ENCODE results near the gene ADAMTS20. TPM values are rescaled to one million over a fixed set of nuclear protein-coding genes. Genes with fewer than 3 reads are reported as not detected.
"Not testable (repeated sequence)": the region's sequence is repeated elsewhere in the genome, so short reads cannot be mapped to it uniquely, and the experiment has no call there.

ADAMTS20 gene
- polyA plus RNA-seq, 1 experiment = not detected

DNA sequence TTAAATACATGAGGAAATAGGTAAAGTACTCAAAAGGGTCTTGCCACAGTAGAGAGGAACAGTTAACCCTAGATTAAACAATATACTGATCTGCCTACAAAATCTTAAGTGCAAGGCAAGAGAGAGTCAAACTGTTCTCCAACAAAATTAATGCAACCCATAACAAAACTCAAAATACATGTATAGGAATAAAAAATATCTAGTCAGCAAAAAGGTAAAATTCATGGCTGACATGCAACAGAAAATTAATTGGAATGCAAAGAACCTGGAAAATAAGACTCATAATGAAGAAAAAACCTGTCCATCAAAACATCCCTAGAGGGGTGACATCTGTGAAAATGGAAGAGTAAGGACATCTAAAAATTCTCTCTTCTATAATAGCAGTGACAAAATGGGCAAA, 173.6 kb downstream of the ADAMTS20 start:
- Histone ChIP-seq H3K4me3 (ENCODE audit: low read depth, low read length) (no peak overlapping the region), H3K36me3 (ENCODE audit: control insufficient read depth, insufficient read depth, low read length) (no peaks in the 10 kb centered on the region), H3K27me3 (ENCODE audit: control insufficient read depth, insufficient read depth, low read length) (no peaks in the 10 kb centered on the region)
- CTCF ChIA-PET = no interaction called here
- POLR2A ChIA-PET = no interaction called here
- TF ChIP-seq, protein P1, sequence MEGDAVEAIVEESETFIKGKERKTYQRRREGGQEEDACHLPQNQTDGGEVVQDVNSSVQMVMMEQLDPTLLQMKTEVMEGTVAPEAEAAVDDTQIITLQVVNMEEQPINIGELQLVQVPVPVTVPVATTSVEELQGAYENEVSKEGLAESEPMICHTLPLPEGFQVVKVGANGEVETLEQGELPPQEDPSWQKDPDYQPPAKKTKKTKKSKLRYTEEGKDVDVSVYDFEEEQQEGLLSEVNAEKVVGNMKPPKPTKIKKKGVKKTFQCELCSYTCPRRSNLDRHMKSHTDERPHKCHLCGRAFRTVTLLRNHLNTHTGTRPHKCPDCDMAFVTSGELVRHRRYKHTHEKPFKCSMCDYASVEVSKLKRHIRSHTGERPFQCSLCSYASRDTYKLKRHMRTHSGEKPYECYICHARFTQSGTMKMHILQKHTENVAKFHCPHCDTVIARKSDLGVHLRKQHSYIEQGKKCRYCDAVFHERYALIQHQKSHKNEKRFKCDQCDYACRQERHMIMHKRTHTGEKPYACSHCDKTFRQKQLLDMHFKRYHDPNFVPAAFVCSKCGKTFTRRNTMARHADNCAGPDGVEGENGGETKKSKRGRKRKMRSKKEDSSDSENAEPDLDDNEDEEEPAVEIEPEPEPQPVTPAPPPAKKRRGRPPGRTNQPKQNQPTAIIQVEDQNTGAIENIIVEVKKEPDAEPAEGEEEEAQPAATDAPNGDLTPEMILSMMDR (IDR thresholded peaks at IDR 0.05; ENCODE audit: insufficient read depth, low read depth, low read length) = no peak
- DNase-seq (ENCODE audit: low read depth) = no peak

DNA sequence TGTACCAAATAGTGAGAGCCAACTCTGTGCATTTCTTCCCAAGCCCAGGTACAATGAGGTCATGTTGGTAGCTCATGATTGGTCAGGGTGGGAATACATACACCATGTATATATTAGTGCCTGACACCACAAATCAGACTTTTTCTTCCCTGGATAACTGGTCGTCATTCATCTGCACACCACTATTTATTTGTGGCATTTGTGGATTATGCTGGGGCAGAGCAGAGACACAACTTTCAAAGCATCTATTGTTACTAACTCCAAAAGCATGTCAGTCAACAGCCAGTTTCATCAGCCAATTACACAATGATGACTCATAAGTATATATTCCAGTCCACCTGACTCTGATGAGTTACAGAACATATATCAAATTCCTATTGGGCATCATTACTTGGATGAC, 181.7 kb downstream of the ADAMTS20 start:
- H3K36me3 ChIP-seq (ENCODE audit: control insufficient read depth, insufficient read depth, low read length) = no peaks in the 10 kb centered on the region
- no peak overlapping the region for H3K4me3 ChIP-seq (ENCODE audit: low read depth, low read length)
- POLR2A ChIA-PET = no interaction called here
- no peaks in the 10 kb centered on the region for H3K27me3 ChIP-seq (ENCODE audit: control insufficient read depth, insufficient read depth, low read length)
- no peak for DNase-seq (ENCODE audit: low read depth)
- TF ChIP-seq, protein P1 (IDR thresholded peaks at IDR 0.05; ENCODE audit: insufficient read depth, low read depth, low read length) = no peak
- CTCF ChIA-PET = no interaction called here

DNA sequence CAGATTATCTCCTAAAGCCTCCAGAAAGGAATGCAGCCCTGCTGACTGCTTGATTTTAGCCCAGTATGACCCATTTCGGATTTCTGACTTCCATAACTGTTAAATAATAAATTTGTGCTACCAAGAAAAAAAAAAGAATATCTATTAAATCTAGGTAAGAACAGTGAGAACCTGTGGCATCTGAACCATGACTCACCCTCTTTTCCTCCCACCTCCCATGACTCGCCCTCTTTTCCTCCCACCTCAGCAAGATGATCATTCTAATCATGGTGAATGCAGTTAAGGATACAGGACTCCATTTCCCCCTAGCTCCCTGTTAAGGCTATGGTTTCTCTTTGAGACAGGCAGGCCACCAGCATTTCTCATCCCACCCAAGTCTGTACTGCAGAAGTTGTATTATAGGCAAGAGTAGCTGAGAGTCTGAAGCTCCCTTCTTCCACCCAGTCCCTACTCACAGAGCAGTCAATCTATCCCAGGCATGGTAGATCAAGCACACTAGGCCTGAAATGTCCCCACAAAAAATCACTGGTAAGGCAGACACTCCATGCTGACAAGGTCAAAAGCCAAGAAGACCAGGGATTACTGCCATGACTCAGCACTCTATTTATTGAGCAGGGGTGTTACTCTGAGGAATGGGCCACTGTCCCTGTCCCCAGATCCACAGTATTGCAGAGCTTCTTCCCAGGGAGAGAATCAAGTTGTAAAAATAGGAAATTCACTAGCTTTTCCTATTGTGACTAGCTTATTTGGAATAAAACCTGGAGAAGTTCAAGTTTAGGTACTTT, 188.9 kb downstream of the ADAMTS20 start:
- ChIA-PET POLR2A (no interaction called here), CTCF (interaction anchor here (0.7 to 1.6 kb wide), 3 partner anchors 14 to 383 kb away, joined by 3 to 4 read pairs (median 3); no protein-coding TSS in a partner anchor)
- TF ChIP-seq, protein P1 (IDR thresholded peaks at IDR 0.05; ENCODE audit: insufficient read depth, low read depth, low read length) = no peak
- no peaks in the 10 kb centered on the region for H3K36me3 ChIP-seq (ENCODE audit: control insufficient read depth, insufficient read depth, low read length)
- no peak for DNase-seq (ENCODE audit: low read depth)
- no peaks in the 10 kb centered on the region for H3K27me3 ChIP-seq (ENCODE audit: control insufficient read depth, insufficient read depth, low read length)
- H3K4me3 ChIP-seq (ENCODE audit: low read depth, low read length) = no peak overlapping the region

DNA sequence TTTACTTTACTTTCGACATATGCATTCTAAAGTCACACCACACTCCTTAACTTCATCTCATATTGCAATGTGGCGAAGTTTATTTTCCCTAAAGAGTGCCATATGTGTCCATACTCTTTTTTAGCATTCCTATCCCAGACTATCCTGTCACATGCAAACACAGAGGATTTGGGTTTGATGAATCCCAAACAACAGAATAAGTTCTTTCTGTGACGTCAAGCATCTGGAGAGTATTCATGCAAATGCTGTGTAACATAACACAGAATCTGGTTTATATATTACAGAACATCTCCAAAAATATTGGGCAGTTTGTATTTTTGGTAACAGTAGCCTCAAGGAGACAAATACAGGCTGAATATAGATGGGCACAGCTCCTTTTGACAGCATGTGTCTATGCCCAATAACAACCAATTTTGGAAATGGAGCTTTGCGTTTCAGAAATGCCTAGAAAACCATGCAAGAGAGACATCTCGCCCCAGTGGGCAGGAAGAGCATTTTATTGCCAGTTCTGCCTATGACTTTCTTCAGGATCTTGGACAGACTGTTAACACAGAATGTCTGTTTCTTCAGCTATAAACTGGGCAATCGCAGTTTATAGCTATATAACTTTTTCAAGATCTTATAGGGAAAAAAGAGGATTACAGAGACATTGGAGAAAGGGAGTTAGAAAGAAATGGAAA, 190.8 kb downstream of the ADAMTS20 start:
- POLR2A ChIA-PET = no interaction called here
- CTCF ChIA-PET = interaction anchor here (0.6 to 1.2 kb wide), 2 partner anchors 10 to 30 kb away, joined by 3 read pairs; no protein-coding TSS in a partner anchor
- TF ChIP-seq, protein P1 (IDR thresholded peaks at IDR 0.05; ENCODE audit: insufficient read depth, low read depth, low read length) = no peak
- no peak for DNase-seq (ENCODE audit: low read depth)
- H3K27me3 ChIP-seq (ENCODE audit: control insufficient read depth, insufficient read depth, low read length) = no peaks in the 10 kb centered on the region
- H3K36me3 ChIP-seq (ENCODE audit: control insufficient read depth, insufficient read depth, low read length) = no peaks in the 10 kb centered on the region
- no peak overlapping the region for H3K4me3 ChIP-seq (ENCODE audit: low read depth, low read length)

DNA sequence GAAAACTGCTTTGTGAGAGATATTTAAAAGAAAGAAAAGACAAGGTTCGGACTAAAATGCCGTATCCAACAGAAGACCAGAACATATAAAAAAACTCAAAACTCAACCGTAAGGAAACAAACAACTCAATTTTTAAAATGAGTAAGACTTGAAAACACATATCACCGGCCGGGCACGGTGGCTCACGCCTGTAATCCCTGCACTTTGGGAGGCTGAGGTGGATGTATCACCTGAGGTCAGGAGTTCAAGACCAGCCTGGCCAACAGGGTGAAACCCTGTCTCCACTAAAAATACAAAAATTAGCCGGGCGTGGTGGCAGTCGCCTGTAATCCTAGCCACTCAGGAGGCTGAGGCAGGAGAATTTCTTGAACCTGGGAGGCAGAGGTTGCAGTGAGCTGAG, 192.0 kb downstream of the ADAMTS20 start:
- H3K4me3 ChIP-seq (ENCODE audit: low read depth, low read length); DNase-seq (ENCODE audit: low read depth); POLR2A ChIA-PET; H3K36me3 ChIP-seq (ENCODE audit: control insufficient read depth, insufficient read depth, low read length); H3K27me3 ChIP-seq (ENCODE audit: control insufficient read depth, insufficient read depth, low read length): not testable (repeated sequence)
- CTCF ChIA-PET = interaction anchor here (0.6 to 0.7 kb wide), 2 partner anchors 17 to 587 kb away, joined by 3 read pairs; no protein-coding TSS in a partner anchor

Data from BJ (cell line).